CD4-positive, alpha-beta T cell treated with Interleukin-12 subunit alpha and Interleukin-12 subunit beta, for 1 hour (primary cell): Measurements from ENCODE around the gene TMEM272.

Experiments
- DNase-seq: peaks from one replicate; pipeline ENCODE4 v3.0.0-alpha.2; 2020

Gene TMEM272

GRCh38 chr13:51777921-51778320, 67.1 kb downstream of the TMEM272 start:
- DNase-seq, result no peak

- DNase-seq, result no peak
Measured at GRCh38 chr13:51776179-51776578, 68.8 kb downstream of the TMEM272 start.

GRCh38 chr13:51773515-51773914, 71.5 kb downstream of the TMEM272 start:
- no peak for DNase-seq

- no peak for DNase-seq
Measured at GRCh38 chr13:51772781-51773180, 72.2 kb downstream of the TMEM272 start.

- no peak for DNase-seq
Measured at GRCh38 chr13:51772105-51772455, 72.9 kb downstream of the TMEM272 start.

- no peak for DNase-seq
Measured at GRCh38 chr13:51771418-51772104, 73.4 kb downstream of the TMEM272 start.

- no peak for DNase-seq
Measured at GRCh38 chr13:51770681-51771417, 74.1 kb downstream of the TMEM272 start.

- no peak for DNase-seq
Measured at GRCh38 chr13:51770160-51770559, 74.8 kb downstream of the TMEM272 start.

- no peak for DNase-seq
Measured at GRCh38 chr13:51769455-51770127, 75.4 kb downstream of the TMEM272 start.

GRCh38 chr13:51768976-51769375, 76.0 kb downstream of the TMEM272 start:
- DNase-seq, result no peak

GRCh38 chr13:51768378-51768921, 76.5 kb downstream of the TMEM272 start:
- no peak for DNase-seq

GRCh38 chr13:51767100-51767499, 77.9 kb downstream of the TMEM272 start:
- DNase-seq, result no peak

GRCh38 chr13:51765142-51765515, 79.8 kb downstream of the TMEM272 start:
- DNase-seq, result no peak

- DNase-seq, result peak; percentile 62
Measured at GRCh38 chr13:51764184-51765141, 80.5 kb downstream of the TMEM272 start.

GRCh38 chr13:51763486-51763885, 81.5 kb downstream of the TMEM272 start:
- DNase-seq, result no peak
